Esophagus squamous epithelium (tissue), 4 donors: ENCODE results near the gene AP5S1.

ENCODE experiments used
- CTCF ChIP-seq, 6 experiments: fragments of 450-650 bp in 4 of 6; fragments of 200-600 bp in 2 of 6; sonication (generic) in 2 of 6; IDR thresholded peaks; one replicate each; pipeline ENCODE4 v1.5.1; 2016 to 2019; ENCODE audit warnings: antibody characterized with exemption in 6 of 6, mild to moderate bottlenecking in 4 of 6, moderate library complexity in 4 of 6
- POLR2A ChIP-seq, 4 donors: fragments of 450-650 bp; IDR thresholded peaks; one replicate each; pipeline ENCODE4 v1.6.1; 2017; ENCODE audit warnings: antibody characterized with exemption in 4 of 4, mild to moderate bottlenecking in 4 of 4, moderate library complexity in 3 of 4

- TF ChIP-seq CTCF (IDR thresholded peaks at IDR 0.05) (no peak), POLR2A (IDR thresholded peaks at IDR 0.05) (no peak)
Measured at GRCh38 chr20:3808544-3808943, 11.8 kb upstream of the AP5S1 start.
